Activated B cell treated with CpG ODN at 0.5 μM for 24 hours (primary cell): Measurements from ENCODE around the gene ZNF544. TPM values are rescaled to one million over a fixed set of nuclear protein-coding genes. Genes with fewer than 3 reads are reported as not detected.
A peak's percentile ranks its signal among the peaks of the same experiment; 100 is the strongest.

Experiments
- ATAC-seq: fragments of 200-7000 bp; cut with Tn5 transposase; one replicate; pipeline ENCODE4 v1.10.0; 2021; ENCODE audit warnings: low read depth, mild to moderate bottlenecking, moderate library complexity
- CTCF ChIA-PET: fragments of 350-600 bp; sonication (Branson Sonifier 250); formaldehyde crosslinking; loops from one replicate; lab custom pipeline; 2021; ENCODE audit warnings: antibody characterized with exemption; lab: Charles Lee
- POLR2A ChIA-PET: fragments of 350-600 bp; sonication (Branson Sonifier 250); formaldehyde crosslinking; loops from one replicate; lab custom pipeline; 2021; ENCODE audit warnings: antibody characterized with exemption; lab: Charles Lee
- DNase-seq: peaks from one replicate; pipeline ENCODE4 v3.0.0; 2022
- H3K27ac Mint-ChIP-seq: one replicate; pipeline ENCODE4 v1.8.0; 2020; ENCODE audit warnings: mixed read lengths
- H3K27me3 Mint-ChIP-seq: one replicate; pipeline ENCODE4 v1.8.0; 2021; ENCODE audit warnings: mixed read lengths
- H3K36me3 Mint-ChIP-seq: one replicate; pipeline ENCODE4 v1.8.0; 2021; ENCODE audit warnings: low read depth, mixed read lengths
- H3K4me1 Mint-ChIP-seq: one replicate; pipeline ENCODE4 v1.8.0; 2021; ENCODE audit warnings: mixed read lengths
- H3K4me3 Mint-ChIP-seq: one replicate; pipeline ENCODE4 v1.8.0; 2020; ENCODE audit warnings: mild to moderate bottlenecking, mixed read lengths
- H3K9me3 Mint-ChIP-seq: one replicate; pipeline ENCODE4 v1.8.0; 2020; ENCODE audit warnings: mixed read lengths
- intact Hi-C: fragments of 100-400 bp; cut with micrococcal nuclease; formaldehyde crosslinking; loops from one replicate; pipeline ENCODE4 v1.15.1; 2024
- total RNA-seq: library from RNA; stranded (reverse); gene quantifications from 2 replicates; pipeline ENCODE4 v1.2.3, GENCODE V29; 2022
- TF ChIP-seq, protein P1 (sequence below): fragments of 200-600 bp; IDR thresholded peaks from one replicate; pipeline ENCODE4 v1.8.0; 2022; ENCODE audit warnings: antibody characterized with exemption, mild to moderate bottlenecking

Gene ZNF544
- total RNA-seq, 1 donor from 2014 or later: 61.7 TPM

DNA sequence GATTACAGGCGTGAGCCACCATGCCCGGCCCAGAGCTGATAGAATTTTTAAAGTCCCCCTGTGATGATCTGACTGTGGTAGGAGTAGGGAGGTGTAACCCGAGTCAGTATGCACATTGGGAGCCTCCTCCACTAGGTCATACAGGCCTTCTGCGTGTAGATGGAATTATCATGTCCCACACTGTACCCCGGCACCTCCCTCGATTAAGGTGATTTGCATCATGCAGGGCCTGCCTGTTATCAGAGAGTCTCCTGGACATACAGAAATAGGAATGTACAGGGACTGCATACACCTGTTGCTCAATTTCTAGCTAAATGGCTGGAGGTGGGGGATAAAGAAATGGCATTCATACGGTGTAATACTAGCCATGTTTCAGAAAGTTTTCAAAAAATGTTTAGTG is 75.5 kb downstream of the ZNF544 start:
- intact Hi-C loops: loop anchor here (10.0 kb wide), 1 partner anchor 299 kb away; the partner anchor contains the start of gene ZNF606
- H3K27ac Mint-ChIP-seq: peak overlapping the region; percentile 98
- no peaks in the 10 kb centered on the region for H3K27me3 Mint-ChIP-seq
- CTCF ChIA-PET: no interaction called here
- ATAC-seq (no peak), DNase-seq (no peak)
- H3K4me1 Mint-ChIP-seq: peaks cover 38% of the 10 kb centered on the region
- peaks cover 55% of the 10 kb centered on the region for H3K36me3 Mint-ChIP-seq
- H3K4me3 Mint-ChIP-seq: peak overlapping the region; percentile 100
- TF ChIP-seq, protein P1, sequence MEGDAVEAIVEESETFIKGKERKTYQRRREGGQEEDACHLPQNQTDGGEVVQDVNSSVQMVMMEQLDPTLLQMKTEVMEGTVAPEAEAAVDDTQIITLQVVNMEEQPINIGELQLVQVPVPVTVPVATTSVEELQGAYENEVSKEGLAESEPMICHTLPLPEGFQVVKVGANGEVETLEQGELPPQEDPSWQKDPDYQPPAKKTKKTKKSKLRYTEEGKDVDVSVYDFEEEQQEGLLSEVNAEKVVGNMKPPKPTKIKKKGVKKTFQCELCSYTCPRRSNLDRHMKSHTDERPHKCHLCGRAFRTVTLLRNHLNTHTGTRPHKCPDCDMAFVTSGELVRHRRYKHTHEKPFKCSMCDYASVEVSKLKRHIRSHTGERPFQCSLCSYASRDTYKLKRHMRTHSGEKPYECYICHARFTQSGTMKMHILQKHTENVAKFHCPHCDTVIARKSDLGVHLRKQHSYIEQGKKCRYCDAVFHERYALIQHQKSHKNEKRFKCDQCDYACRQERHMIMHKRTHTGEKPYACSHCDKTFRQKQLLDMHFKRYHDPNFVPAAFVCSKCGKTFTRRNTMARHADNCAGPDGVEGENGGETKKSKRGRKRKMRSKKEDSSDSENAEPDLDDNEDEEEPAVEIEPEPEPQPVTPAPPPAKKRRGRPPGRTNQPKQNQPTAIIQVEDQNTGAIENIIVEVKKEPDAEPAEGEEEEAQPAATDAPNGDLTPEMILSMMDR: no peak
- POLR2A ChIA-PET: interaction anchor here (3.8 kb wide), 1 partner anchor 58 kb away, joined by 23 read pairs; the partner anchor contains the start of gene ZNF497
- H3K9me3 Mint-ChIP-seq: no peaks in the 10 kb centered on the region

DNA sequence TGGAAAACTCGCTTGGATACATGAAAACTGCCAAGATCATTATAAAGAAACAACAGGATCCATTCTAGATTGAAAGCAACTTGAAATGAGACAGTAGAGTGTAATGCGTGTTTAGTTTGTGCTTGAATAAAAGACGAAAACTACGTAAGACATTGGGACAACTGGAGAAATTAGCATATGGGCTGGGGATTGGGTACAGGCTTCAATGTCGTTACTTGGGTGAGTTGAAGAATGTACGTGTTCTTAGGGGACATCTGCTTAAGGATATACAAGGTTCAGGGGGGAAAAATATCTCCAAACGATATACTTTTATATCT is 76.0 kb downstream of the ZNF544 start:
- Mint-ChIP-seq H3K4me1 (peaks cover 38% of the 10 kb centered on the region), H3K4me3 (peak overlapping the region; percentile 100), H3K9me3 (no peaks in the 10 kb centered on the region), H3K27me3 (no peaks in the 10 kb centered on the region), H3K36me3 (peaks cover 58% of the 10 kb centered on the region), H3K27ac (peak overlapping the region; percentile 98)
- ChIA-PET POLR2A (interaction anchor here (0.7 to 3.8 kb wide), 16 partner anchors 13 to 595 kb away, joined by 3 to 23 read pairs (median 4); partner anchors contain the start of genes ZBTB45, ZNF154, ZNF274 and ZNF324B), CTCF (no interaction called here)
- no peak for ATAC-seq
- intact Hi-C loops: loop anchor here (1.0 to 10.0 kb wide), 11 partner anchors 22 to 915 kb away; partner anchors contain the start of genes ZNF132, ZNF497, ZNF548 and ZNF584
- DNase-seq: no peak
- TF ChIP-seq, protein P1: no peak

DNA sequence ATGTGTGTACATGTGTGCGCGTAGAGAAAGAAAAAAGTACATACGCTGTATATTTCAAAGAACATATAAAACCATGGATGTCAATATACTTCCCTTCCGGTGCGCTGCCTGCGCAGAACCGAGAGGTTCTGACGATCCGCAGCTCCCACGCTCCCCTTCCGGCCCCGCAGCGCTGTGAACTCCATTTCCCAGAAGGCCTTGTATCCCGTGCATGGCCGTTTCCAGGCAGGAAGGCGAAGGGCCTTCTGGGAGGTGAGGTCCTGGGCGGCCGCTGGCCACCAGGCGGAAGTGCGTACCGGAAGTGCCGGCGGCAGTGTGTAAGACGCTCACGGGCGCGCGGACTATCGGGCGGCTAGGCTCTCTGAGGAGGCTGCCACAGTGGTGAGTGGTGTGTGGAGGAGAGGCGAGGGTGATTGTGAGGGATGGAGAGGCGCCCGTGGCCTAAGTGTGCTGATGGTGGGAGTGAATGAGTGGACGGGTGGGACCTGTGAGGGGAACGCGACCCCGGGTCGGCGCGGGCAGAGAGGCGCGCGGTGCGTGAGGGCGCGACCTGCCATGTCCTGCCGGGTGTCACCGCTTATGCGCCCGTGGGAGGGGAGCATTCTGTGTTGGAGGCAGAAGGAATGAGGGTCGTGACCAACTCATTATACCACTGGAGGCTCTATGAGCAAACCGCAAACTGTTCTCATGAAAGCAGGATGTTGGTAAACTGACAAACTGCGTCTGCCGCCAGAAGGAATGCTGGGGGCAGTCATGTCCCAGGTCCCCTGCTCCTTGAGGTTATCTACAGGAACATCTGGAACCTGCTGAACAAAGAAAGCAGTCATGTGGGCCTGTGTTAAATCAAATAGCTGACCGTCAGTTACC is 76.6 kb downstream of the ZNF544 start, which contains the start of gene ERVK3-1:
ERVK3-1 (plus strand) TSS at position 313 of the 867 bp plus-strand sequence. CDS start 6,792 bp downstream, outside the sequence.
- intact Hi-C loops: loop anchor here (1.0 to 10.0 kb wide), 11 partner anchors 21 to 916 kb away; partner anchors contain the start of genes ZNF132, ZNF497, ZNF548 and ZNF584
- CTCF ChIA-PET: interaction anchor here (1.3 kb wide), 1 partner anchor 20 kb away, joined by 3 read pairs; no protein-coding TSS in a partner anchor
- H3K9me3 Mint-ChIP-seq: no peaks in the 10 kb centered on the region
- H3K4me3 Mint-ChIP-seq: peak within 1 kb of the TSS; percentile 100
- POLR2A ChIA-PET: interaction anchor here (0.7 to 3.8 kb wide), 18 partner anchors 12 to 596 kb away, joined by 3 to 23 read pairs (median 4); partner anchors contain the start of genes ZBTB45, ZNF154, ZNF274 and ZNF324B
- peak; percentile 89 for DNase-seq
- ATAC-seq: peak; percentile 97
- no peaks in the 10 kb centered on the region for H3K27me3 Mint-ChIP-seq
- H3K36me3 Mint-ChIP-seq: peaks cover 57% of the 10 kb centered on the region
- H3K4me1 Mint-ChIP-seq: peaks cover 38% of the 10 kb centered on the region
- peak within 1 kb of the TSS; percentile 98 for H3K27ac Mint-ChIP-seq
- TF ChIP-seq, protein P1: no peak

DNA sequence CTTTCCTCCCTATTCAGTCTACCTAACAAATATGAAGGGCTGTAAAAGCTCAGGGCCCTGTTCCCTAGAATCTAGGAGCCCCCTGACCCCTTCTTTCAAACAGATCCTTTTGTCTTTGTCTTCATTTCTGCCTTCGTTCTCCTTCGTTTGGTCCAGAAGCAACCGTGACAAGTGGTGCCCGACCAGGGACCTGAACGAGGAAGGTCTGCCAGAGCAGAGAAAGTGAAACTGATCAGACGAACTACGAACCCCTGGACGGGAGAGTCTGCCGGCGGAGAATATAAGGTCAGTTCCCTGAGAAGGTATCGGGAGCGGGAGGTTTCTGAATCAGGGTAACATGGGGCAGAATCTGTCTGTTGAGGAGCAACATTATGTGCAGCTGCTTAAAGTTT is 77.2 kb downstream of the ZNF544 start:
- TF ChIP-seq, protein P1: no peak
- Mint-ChIP-seq H3K27ac (peak overlapping the region; percentile 98), H3K4me1 (peaks cover 38% of the 10 kb centered on the region), H3K4me3 (peak overlapping the region; percentile 100), H3K36me3 (peaks cover 57% of the 10 kb centered on the region), H3K9me3 (no peaks in the 10 kb centered on the region), H3K27me3 (no peaks in the 10 kb centered on the region)
- intact Hi-C loops: loop anchor here (1.0 to 10.0 kb wide), 11 partner anchors 20 to 917 kb away; partner anchors contain the start of genes ZNF132, ZNF497, ZNF548 and ZNF584
- POLR2A ChIA-PET: interaction anchor here (0.5 to 3.8 kb wide), 10 partner anchors 11 to 1024 kb away, joined by 3 to 23 read pairs (median 8); partner anchors contain the start of genes ZNF274, ZNF497, ZNF8 and ZSCAN22
- DNase-seq (no peak), ATAC-seq (no peak)
- CTCF ChIA-PET: interaction anchor here (1.3 kb wide), 1 partner anchor 19 kb away, joined by 3 read pairs; no protein-coding TSS in a partner anchor
